AG04450 (cell line): Measurements from ENCODE around the gene MUC7. TPM values are rescaled to one million over a fixed set of nuclear protein-coding genes. Genes with fewer than 3 reads are reported as not detected.

Experiments used
- CTCF ChIA-PET: fragments of 300-600, 350-600 bp; formaldehyde crosslinking; extraction: SDS; loops from one replicate; lab custom pipeline; 2022; ENCODE audit warnings: antibody characterized with exemption, inconsistent platforms; lab: Charles Lee
- POLR2A ChIA-PET: fragments of 350-600 bp; formaldehyde crosslinking; extraction: SDS; loops from one replicate; lab custom pipeline; 2021; ENCODE audit warnings: antibody characterized with exemption, inconsistent platforms; lab: Yijun Ruan, JAX
- DNase-seq: peaks from one replicate; pipeline ENCODE4 v3.0.0-alpha.2; 2011; ENCODE audit warnings: low read depth, low spot score
- H3K27ac ChIP-seq: one replicate; pipeline ENCODE4 v1.5.1; 2012; ENCODE audit warnings: low read depth, low read length, control low read depth
- H3K27me3 ChIP-seq: one replicate; pipeline ENCODE4 v1.6.0; 2012; ENCODE audit warnings: low read length; ENCODE audit not compliant: control insufficient read depth, insufficient read depth
- H3K4me3 ChIP-seq: 2 replicates; pipeline ENCODE4 v1.5.1; 2011; ENCODE audit warnings: mild to moderate bottlenecking, low read depth, low read length, control low read depth
- H3K9me3 ChIP-seq: 2 replicates; pipeline ENCODE4 v1.5.1; 2012; ENCODE audit warnings: low read length; ENCODE audit not compliant: control insufficient read depth, insufficient read depth
- polyA plus RNA-seq: library from polyadenylated mRNA; depleted of rRNA; stranded (reverse); fragments of >200 nt; gene quantifications from 2 replicates; pipeline ENCODE4 v1.2.3, GENCODE V29; 2011
- TF ChIP-seq, protein P1 (sequence below): IDR thresholded peaks from 2 replicates; pipeline ENCODE4 v1.5.1; 2011; ENCODE audit warnings: low read depth, low read length, control low read depth, inconsistent platforms

The MUC7 gene
- polyA plus RNA-seq, 1 experiment = not detected

- TF ChIP-seq, protein P1, sequence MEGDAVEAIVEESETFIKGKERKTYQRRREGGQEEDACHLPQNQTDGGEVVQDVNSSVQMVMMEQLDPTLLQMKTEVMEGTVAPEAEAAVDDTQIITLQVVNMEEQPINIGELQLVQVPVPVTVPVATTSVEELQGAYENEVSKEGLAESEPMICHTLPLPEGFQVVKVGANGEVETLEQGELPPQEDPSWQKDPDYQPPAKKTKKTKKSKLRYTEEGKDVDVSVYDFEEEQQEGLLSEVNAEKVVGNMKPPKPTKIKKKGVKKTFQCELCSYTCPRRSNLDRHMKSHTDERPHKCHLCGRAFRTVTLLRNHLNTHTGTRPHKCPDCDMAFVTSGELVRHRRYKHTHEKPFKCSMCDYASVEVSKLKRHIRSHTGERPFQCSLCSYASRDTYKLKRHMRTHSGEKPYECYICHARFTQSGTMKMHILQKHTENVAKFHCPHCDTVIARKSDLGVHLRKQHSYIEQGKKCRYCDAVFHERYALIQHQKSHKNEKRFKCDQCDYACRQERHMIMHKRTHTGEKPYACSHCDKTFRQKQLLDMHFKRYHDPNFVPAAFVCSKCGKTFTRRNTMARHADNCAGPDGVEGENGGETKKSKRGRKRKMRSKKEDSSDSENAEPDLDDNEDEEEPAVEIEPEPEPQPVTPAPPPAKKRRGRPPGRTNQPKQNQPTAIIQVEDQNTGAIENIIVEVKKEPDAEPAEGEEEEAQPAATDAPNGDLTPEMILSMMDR = no peak
- Histone ChIP-seq H3K9me3 (no peaks in the 10 kb centered on the region), H3K4me3 (no peak overlapping the region), H3K27me3 (no peaks in the 10 kb centered on the region), H3K27ac (no peak overlapping the region)
- no peak for DNase-seq
- CTCF ChIA-PET = no interaction called here
- POLR2A ChIA-PET = no interaction called here
Observed at GRCh38 chr4:70508801-70509200, 36.8 kb downstream of the MUC7 start.

DNA sequence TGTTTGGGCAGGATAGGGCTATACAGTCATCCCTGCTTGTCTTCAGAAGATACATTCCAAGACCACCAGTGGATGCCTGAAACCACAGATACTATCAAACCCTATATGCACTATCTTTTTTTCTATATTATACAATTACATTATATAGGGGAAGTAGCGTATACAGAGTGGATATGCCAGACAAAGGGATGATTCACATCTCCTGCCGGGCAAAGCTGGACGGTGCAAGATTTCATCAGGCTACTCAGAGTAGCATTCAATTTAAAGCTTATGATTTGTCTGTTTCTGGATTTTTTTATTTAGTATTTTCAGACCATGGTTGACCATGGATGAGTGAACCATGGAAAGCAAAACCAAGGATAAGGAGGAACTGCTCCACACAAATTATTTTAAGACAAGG lies 39.4 kb downstream of the MUC7 start:
- H3K9me3 ChIP-seq = no peaks in the 10 kb centered on the region

DNA sequence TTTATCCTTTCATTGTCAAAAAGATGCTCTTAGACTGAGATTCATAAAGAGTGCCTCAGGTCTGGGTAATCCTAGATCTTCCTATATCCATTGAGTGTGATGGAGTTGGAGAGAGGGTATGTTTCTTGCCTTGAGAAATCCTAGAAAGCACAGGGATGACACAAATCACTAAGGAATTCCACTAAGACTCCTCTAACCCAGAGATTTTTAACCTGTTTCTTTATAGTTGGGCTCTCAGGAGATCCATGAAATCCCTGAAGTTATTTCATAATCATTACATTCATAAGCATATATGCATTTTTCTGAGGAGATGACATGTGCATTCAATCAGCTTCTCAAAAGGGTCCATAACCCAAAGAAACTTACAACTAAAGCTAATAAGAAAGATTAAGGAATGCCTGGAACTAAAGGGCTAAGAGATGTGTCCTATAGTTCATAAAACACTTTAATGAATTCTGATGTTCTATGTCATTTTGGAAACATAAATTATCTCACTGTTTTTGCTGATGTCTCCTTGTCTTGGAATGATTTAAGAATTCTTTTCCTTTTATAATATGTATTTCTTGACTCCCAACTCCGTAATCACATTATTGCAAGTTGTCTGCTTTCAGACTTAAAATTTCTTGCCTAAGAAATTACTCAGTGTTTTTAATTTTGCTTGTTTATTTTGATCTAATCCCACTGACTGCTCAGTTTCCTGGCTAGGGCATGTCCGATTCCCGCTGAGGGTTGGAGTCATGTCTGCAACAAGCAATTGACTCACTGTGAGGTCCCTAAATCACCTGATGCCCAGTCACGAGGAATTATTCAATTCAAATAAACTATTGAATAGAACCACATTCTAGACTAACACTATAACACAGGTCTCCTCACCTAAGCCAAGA lies 43.6 kb downstream of the MUC7 start:
- Histone ChIP-seq H3K4me3 (no peak overlapping the region), H3K9me3 (no peaks in the 10 kb centered on the region), H3K27ac (no peak overlapping the region), H3K27me3 (no peaks in the 10 kb centered on the region)
- ChIA-PET POLR2A (no interaction called here), CTCF (interaction anchor here (1.0 to 2.1 kb wide), 3 partner anchors 10 to 44 kb away, joined by 3 to 8 read pairs (median 3); no protein-coding TSS in a partner anchor)
- TF ChIP-seq, protein P1 = no peak
- no peak for DNase-seq

More for the DNA sequence above, 39.4 kb downstream of the MUC7 start:
- no peak overlapping the region for H3K27ac ChIP-seq
- POLR2A ChIA-PET = no interaction called here
- H3K4me3 ChIP-seq = no peak overlapping the region
- no peak for DNase-seq
- TF ChIP-seq, protein P1 = no peak
- CTCF ChIA-PET = interaction anchor here (0.7 kb wide), 2 partner anchors 12 to 731 kb away, joined by 3 read pairs; no protein-coding TSS in a partner anchor
- H3K27me3 ChIP-seq = no peaks in the 10 kb centered on the region

DNA sequence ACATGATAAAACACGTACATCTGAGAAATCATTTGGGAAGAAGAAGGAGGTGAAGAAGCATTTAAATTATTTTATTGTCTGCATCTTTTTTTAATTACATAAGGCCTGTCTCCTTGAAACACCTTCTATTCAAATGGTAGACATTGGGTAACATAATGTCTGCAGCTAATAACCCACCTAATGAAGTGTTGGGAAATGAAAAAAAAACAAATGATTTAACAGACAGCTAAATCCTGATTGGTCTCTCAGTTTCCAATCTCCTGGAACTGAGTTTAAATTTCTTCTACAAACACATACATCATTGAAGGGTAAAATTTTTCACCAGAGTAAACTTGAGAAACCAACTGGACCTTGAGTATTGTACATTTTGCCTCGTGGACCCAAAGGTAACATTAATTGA lies 46.3 kb downstream of the MUC7 start, which contains the start of gene AMTN:
Gene AMTN (plus strand): TSS at position 301 of the 400 bp plus-strand sequence. CDS start 209 bp downstream, outside the sequence.
- no peak for DNase-seq
- H3K9me3 ChIP-seq = no peaks in the 10 kb centered on the region
- TF ChIP-seq, protein P1 = no peak
- CTCF ChIA-PET = interaction anchor here (0.5 kb wide), 1 partner anchor 1196 kb away, joined by 6 read pairs; no protein-coding TSS in a partner anchor
- H3K27me3 ChIP-seq = no peaks in the 10 kb centered on the region
- POLR2A ChIA-PET = no interaction called here
- no peak within 1 kb of the TSS for H3K27ac ChIP-seq
- no peak within 1 kb of the TSS for H3K4me3 ChIP-seq

- Histone ChIP-seq H3K27me3 (no peaks in the 10 kb centered on the region), H3K27ac (no peak overlapping the region), H3K9me3 (no peaks in the 10 kb centered on the region), H3K4me3 (no peak overlapping the region)
- DNase-seq = no peak
- TF ChIP-seq, protein P1 = no peak
- POLR2A ChIA-PET = no interaction called here
- CTCF ChIA-PET = interaction anchor here (0.5 kb wide), 1 partner anchor 1196 kb away, joined by 6 read pairs; no protein-coding TSS in a partner anchor
Observed at GRCh38 chr4:70518716-70519115, 46.7 kb downstream of the MUC7 start.
